Measurements from ENCODE around the gene HJV.
A peak's percentile ranks its signal among the peaks of the same experiment; 100 is the strongest.

HJV gene

DNA sequence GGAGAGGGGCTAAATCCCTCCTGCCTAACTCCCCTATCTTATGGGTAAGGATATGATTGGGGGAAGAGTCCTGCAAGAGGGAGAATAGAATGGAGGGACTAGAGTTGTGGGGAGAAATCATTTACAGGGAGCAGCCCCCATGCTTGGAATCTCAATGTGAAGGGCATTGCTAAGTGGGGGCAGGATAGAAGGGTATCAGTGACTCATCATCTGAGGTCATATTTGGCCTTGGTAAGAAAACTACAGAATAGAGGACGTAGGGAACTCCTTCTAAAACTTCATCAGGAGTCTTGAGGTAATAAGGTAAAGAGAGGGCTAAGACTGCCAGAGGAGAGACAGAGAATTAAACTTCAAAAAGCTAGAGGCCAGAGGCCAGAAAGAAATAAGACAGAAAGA lies 487 bp downstream of the HJV start:
- DNase-seq (ENCODE audit: low spot score) = no peak

DNA sequence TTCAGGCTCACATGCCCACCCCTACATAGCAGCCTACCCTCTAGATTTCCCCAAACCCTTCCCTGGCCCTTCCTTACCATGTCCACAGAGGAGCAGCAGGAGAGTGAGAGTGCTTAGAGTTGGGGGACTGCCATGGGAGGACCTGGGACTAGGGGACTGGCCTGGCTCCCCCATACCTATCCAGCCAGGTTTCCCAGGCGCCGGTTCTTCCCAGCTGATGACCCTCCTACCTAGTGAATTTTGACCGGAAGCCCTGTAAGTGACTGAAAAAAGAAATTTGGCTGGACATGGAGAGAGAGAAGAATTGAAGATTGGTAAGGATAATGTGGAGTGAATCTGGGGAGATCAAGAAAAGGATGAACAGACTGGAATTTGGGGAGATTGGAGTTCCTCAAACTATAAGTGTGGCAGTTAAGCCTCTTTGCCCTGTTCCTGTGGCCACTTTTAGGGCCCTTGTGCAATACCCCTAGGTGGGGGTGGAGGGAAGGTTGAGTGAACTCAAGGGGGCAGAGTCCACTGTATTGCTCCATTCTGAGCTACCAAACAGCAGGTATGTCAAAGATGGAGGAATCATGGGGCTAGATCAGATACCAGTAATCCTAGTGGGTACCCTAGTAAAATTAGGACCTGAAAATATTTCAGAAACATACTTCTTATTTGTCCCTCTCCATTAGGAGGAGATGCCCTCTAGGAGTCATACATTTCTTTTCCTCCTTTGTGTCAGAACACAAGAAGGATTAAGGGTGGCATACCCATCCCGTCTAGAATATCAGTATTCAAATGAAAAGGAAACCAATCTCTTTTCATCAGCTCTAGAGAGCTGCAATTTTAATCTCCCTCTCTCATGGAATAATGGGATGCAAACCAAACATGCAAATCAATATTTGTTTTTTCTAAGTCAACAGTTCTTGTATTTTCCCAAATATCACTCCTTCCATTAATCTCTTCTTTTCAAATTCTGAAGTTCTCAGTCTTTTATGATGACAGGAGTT lies 1.2 kb downstream of the HJV start:
- DNase-seq (ENCODE audit: low spot score) = no peak

DNA sequence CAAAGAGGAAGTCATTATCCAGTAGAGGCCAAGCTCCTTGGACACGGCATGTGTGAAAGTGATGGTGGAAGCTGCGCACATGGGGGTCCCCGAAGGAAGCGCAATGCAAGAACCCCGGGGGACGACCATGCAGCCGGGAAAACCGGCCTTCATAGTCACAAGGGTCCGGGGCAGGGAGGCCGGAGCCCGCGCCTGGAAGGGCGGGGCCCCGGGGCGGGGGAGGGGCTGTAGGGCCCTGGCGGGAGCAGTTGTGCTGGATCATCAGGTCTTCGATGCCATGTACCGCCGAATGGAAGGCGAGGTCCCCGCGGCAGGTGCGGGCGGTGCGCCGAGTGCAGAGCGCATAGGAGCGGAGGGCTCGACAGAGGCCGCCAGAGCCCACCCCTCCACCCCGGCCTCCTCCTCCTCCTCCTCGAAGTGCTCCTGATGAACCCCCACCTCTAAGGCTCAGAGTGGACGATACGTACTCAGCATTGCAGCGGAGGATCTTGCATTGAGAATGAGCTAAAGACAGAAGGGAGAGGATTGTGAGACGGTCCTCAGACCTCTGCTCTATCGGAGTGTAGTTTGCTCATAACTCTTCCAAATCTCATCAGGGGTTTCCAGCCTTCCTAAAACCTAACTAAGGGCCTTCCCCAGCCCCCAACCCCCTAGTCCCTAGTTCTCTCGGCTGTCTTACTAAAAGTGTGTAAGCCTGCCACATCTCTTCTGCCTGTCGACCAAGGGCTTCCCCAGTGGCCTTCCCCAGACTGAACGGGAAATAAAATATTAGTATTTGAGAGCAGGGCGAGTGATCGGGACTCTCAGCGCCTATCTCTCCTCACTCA lies 2.1 kb downstream of the HJV start:
- no peak for DNase-seq (ENCODE audit: low spot score)

DNA sequence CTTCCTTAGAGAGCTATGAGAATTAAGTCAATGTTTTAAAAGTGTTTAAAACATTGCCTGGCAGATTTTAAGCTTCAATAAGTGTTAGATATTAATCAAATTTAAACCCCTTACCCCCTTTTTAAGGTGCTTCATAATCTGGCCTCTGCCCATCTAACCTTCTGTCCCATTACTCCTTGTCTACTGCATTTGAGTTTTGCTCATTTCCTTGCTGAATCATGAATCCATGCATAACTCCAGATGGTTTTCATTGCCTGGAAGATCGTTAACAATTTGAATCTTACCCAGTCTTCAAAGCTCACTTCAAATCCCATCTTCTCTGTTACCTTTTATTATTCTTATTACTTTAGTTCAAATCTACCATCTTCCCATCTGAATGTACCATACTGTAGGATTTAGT lies 4.6 kb downstream of the HJV start:
- peak; percentile 36 for DNase-seq (ENCODE audit: low spot score)

DNA sequence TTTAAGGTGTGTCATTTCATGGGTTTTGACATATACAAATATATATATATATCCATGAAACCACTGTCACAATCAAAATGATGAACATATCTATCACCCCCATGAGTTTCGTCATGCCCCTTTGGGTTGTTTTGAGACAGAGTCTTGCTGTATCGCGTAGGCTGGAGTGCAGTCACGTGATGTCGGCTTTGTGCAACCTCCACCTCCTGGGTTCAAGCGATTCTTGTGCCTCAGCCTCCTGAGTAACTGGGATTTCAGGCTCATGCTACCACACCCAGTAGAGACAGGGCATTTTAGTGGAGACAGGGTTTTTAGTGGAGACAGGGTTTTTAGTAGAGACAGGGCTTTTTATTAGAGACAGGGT lies 8.0 kb downstream of the HJV start:
- no peak for DNase-seq (ENCODE audit: low spot score)

DNA sequence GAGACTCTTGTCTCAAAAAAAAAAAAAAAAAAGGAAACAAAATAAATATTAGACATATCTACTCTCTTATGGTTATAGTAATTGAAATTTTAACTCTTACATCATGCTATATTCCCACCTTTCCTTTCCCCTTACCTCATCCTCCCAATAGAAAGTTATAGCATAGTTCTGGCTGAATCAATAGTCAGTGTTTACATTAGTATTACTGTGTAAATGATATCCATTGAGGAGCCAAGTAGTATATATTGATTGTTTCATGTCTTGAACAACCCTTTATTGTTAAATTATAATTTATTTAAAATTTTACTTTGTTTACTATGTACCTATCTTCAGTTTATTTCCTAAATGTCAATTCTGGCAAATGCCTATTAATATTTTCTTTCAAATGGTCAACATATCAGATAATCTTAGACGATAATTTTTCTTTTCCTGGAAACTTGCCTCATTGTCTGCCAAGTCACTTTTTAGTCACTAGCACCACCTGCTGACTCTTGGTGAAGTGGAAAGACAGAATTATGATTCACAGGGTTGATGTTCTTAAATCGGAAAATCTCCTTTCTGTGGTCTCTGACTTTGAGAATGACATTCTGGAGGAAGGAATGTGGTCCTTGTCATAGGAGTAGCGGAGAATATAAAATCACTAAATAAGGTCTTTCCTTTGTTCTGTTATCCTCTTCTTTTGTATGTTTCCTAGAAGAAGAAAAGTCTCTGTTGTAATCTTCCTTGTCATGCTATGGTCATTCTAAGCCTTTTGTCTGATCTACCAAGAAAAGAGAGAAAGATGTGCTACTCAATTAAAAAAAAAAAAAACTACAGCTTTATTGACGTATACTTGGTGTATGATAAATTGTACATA lies 8.6 kb downstream of the HJV start:
- DNase-seq (ENCODE audit: low spot score) = peak; percentile 79

DNA sequence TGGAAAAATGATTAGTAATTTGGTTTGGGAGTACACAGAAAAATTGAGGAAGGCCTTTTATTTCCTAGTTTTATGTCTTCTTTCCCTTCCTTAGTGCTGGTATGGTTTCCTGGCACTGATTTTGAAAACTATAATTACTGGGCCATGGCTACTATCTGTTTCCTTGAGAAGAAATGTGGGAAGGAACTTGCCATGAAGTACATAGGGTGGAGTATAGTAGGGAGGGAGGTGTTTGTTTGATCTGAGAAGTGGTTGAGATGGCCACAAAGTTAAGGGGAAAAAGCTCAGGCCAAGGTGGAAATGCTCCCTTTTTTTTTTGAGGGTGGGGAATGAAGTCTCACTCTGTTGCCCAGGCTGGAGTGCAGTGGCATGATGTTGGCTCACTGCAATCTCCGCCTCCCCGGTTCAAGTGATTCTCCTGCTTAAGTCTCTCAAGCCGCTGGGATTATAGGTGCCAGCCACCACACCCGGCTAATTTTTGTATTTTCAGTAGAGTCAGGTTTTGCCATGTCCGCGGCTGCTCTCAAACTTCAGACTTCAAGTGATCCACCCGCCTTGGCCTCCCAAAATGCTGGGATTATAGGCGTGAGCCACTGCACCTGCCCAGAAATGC lies 11.3 kb downstream of the HJV start:
- DNase-seq (ENCODE audit: low spot score) = no peak

DNA sequence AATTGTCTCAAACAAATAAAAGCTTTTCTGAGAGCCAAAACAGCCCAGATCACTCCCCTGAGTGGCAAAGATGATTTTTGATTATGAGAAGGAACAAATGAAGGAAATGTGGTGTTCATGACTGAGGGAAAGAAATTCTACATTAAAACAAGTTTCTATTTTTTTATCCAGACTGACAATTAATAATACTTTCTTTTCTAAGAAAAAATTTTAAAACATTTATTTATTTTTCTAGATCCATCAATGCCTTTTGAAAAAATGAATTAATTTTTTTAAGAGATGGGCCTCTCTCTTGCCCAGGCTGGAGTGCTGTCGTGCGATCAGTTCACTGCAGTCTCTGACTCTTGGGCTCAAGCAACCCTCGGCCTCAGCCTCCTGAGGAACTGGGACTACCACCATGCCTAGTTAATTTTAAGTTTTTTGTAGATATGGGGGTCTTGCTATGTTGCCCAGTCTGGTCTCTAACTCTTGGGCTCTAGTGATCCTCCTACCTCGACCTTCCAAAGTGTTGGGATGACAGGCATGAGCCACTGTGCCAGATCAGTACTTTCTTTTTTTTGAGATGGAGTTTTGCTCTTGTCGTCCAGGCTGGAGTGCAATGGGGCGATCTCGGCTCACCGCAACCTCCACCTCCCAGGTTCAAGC lies 13.9 kb downstream of the HJV start:
- no peak for DNase-seq (ENCODE audit: low spot score)

DNA sequence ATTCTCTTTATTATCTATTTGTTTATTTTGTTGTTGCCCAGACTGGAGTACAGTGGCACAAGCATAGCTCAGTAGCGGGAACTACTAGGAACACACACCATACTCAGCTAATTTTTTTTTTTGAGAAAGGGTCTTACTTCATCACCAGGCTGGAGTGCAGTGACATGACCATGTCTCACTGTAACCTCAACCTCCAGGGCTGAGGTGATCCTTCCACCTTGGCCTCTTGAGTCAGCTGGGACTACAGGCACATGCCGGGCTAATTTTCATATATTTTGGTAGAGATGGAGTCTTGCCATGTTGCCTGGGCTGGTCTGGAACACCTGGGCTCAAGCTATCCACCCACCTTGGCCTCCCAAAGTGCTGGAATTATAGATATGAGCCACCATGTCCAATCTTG lies 19.8 kb downstream of the HJV start:
- no peak for DNase-seq (ENCODE audit: low spot score)

DNA sequence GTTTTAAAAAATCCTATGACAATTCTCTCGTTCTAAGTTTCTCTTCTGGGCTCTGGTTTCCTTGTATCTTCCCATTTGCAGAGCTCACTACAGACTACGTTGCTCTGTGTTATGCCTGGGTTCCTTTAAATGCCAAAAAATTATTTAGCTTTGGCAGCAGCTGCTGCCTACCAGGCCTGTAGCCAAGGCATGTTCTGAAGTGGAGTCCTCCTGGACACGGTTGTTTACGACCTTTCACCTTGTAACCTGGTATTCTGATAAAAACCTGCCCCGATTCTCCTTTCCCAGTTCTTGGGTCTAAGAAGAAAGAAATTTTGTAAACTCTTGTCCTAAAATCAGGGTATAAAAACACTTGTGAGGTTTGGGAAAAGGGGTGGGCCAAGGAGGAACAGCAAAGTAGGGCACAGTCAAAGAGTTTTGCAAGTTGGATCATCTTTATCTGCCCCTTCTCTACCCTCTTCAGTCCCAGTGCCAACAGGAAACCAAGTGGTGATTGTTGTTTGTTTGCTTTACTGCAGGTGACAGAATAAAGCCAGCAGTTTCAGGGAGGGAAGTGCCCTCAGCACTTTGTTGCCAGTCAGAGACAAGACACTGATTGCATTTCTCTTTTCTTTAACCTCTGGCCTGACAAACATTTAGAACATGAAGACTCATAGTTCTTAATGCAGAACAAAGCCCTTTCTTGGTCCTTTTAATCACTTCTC lies 22.1 kb downstream of the HJV start:
- no peak for DNase-seq (ENCODE audit: low spot score)

DNA sequence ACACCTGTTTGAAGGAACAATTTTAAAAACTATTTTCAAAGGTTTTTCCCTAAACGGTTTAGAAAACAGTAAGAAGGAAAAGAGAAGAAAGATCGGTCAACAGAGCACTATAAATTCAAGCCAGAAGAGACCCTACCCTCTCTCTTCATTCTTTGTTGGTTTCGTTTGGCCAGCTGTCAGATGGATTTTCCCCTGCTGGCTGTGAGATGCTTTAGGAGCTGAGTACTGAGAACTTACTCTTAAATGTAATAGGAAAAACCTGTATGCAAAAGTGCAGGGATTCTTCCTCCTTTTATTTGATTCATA lies 23.9 kb downstream of the HJV start:
- DNase-seq (ENCODE audit: low spot score) = no peak

DNA sequence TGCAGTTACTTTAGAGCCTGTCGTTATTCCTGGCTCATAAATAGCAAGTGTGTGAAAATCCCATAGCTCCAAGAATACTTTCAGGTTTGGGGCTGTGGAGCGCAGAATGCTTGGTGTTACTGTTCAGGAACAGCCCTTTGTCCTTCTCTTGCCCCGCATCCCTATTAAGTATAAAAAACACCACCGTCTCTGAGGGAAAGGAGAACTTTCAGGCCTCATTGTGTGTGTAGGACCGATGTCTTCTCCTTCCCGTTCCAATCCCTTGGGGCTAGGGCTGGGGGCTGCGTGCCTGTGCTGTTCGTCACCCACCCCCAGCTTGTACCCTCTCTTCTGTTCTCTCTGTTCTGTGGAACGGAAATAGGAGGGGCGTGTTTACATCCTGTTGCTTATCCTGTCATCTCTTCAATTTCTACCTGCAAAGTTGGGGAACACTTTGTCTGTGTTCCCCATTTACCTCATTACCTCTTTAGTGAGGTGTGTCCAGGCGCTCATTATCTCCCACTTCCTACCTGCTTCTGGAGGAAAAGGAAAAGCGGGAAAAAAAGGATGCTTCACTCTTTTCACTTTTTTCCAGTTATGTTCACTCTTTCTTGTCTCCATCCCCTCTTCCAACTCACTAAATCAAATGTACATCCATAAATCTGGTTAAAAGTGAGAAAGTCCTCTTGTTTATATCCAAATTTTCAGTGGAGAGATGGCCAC lies 24.4 kb downstream of the HJV start:
- no peak for DNase-seq (ENCODE audit: low spot score)

DNA sequence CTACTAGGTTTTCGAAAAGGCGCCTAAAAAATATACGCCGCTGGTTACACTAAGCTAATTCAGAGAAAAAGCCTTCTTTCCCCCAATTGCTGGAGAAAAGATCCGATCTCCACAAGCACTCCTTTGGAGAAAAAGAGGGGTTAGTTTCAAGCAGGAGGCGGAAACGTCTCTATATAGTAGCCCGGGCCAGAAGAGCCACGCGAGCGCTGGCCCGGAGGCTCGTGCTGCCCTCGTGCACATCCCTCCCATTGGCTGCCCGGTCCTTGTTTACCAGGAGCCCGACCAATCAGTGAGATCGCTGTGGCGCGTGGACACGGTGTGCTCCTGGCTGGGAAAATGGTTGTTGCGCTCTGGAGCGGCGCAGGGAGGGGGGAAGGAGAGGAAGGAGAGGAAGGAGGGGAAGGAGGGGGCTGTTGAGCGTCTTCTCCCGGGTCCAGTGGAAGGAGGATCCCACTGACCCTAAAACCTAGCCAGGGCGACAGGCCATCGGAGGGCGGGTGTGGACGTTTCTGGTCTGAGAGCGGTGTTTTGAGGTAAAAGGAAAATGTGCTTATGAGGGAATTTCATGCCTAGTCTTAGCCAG lies 25.0 kb downstream of the HJV start, which contains the start of gene TXNIP:
Gene TXNIP, minus strand, starts transcription at position 147 of the 583 bp plus-strand sequence. CDS start 313 bp downstream, outside the sequence.
- peak; percentile 100 for DNase-seq (ENCODE audit: low spot score)

DNA sequence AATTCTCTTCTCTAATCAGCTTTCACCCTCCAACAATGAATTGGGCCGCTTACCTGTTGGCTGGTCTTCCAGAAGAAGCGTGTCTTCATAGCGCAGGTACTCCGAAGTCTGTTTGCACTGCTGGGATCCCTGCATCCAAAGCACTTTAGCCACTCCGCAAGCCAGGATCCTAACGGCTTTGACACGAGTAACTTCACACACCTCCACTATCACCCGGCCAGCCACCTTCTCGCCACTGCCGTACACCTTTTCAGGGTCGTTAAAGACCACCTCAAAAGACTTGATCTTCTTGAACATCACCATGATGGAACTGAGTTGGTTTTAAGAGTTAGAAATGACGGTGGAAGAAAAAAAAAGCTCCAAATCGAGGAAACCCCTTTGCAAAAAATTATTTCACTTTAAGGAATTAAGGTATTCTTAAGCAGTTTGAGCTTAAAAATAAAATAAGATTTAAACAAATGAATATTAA lies 25.5 kb downstream of the HJV start:
- DNase-seq (ENCODE audit: low spot score) = no peak

DNA sequence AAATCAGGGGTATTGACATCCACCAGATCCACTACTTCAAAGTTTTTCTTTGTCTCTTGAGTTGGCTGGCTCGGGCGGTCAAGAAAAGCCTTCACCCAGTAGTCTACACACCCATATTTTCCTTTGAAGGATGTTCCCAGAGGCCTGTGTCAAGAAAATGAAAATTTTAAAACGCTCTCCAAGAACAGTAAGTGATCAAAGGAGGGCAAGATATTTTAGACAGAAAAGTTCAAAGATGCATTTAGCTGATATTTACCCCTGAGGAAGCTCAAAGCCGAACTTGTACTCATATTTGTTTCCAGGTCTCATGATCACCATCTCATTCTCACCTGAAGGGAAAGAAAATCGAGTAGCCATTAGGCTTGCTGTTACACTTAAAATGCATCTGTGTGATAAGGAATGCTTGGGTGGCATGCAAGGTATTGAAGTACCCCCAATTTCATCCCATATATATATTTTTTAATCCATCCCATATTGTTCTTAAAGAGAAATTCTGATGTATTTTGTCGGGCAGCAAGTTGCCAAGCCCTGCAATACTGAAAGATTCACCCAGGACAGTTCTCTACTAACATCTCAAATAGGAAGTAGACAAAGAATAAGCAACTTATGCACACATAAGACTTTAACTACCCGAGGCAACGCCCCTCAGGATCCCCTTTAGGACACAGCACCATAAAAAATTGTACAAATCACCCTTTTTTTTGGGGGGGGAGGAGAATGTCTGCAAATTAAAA lies 26.2 kb downstream of the HJV start:
- DNase-seq (ENCODE audit: low spot score) = no peak

DNA sequence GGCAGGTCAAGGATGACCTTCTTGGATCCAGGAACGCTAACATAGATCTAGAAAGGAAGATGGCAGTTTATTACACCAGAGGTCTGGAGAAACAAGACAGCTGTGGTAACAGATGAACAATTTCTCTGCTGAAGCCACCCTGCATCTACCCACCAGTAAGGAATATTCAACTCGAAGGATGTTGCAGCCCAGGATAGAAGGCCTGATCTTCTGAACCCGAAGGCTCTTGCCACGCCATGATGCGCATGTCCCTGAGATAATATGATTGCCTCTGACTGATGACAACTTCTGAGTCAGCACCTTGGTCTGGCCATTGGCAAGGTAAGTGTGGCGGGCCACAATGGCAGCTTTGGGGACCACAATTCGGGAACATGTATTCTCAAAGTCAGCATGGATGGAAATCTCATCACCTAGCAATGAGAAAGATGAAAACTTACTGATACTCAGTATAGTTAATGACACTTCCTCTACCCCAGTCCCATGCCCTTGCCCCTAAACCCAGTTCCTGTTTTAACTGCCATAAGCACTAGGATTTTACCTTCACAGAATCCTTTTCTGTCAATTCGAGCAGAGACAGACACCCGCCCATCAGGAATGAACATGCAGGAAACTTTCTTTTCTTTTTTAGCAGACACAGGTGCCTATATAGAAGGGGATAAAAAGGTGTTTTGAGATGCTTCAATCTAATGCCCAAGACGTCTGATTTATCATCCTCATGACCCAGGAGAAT lies 27.0 kb downstream of the HJV start:
- no peak for DNase-seq (ENCODE audit: low spot score)

DNA sequence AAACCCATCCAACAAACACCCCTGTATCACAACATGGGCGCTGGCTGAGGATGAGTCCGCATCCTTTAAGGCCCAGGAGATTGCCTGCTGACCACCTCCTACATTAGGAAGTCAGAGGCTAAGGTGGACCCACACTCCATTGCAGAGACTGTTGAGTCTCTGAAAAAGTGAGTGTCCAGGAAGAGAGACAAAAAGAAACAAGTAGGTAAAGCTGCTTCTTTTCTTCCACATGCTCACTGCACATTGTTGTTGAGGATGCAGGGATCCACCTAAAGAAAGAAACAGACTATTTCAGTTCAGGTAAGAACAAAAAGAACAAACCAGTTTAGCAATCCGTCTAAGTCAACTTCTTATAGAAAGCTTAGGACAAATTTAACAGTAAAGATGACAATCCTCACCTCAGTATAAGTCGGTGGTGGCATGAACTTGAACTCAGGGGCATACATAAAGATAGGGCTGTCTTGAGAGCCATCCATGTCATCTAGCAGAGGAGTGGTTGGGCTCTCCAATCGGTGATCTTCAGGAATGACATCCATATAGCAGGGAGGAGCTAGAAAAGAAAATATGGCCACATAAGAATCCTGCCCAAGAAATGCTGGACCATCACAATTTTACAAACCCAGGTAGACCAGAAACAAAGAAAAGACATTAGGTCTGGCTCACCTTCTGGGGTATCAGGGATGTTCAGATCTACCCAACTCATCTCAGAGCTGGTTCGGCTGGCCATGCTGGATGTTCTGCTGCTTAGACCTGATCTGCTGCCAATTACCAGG lies 27.7 kb downstream of the HJV start:
- no peak for DNase-seq (ENCODE audit: low spot score)
